H1 (cell line): Measurements from ENCODE around the gene RPS15. TPM values are rescaled to one million over a fixed set of nuclear protein-coding genes. Genes with fewer than 3 reads are reported as not detected.

Experiments used
- CTCF ChIA-PET: fragments of 300-600 bp; sonication (Branson Sonifier 250); formaldehyde crosslinking; loops from one replicate; lab custom pipeline; 2021; ENCODE audit not compliant: partially characterized antibody; lab: Charles Lee
- POLR2A ChIA-PET: fragments of 300-600 bp; sonication (Branson Sonifier 250); formaldehyde crosslinking; loops from one replicate; lab custom pipeline; 2021; ENCODE audit warnings: inconsistent platforms; ENCODE audit not compliant: partially characterized antibody; lab: Charles Lee
- DNase-seq, 2 experiments: peaks; one replicate each; pipeline versions ENCODE4 v3.0.0 to v3.0.0-alpha.2; 2010 to 2022; ENCODE audit warnings: low spot score in 2 of 2, low read depth in 1 of 2, mixed read lengths in 1 of 2
- FAIRE-seq: peaks from 2 replicates; lab custom pipeline; 2011; peaks lifted over from hg19 to GRCh38; lab: Jason Lieb, UNC
- H2AFZ ChIP-seq: 2 replicates; pipeline ENCODE4 v1.8.1; 2012; ENCODE audit warnings: low read length, inconsistent platforms
- H2AK5ac ChIP-seq: 2 replicates; pipeline ENCODE4 v1.6.1; 2013; ENCODE audit warnings: low read depth, low read length
- H2BK120ac ChIP-seq: replicated peaks from 2 replicates; pipeline ENCODE3; 2013; ENCODE audit warnings: low read depth, low read length, inconsistent platforms
- H2BK12ac ChIP-seq: 2 replicates; pipeline ENCODE4 v1.6.1; 2013; ENCODE audit warnings: low read depth, low read length
- H2BK15ac ChIP-seq: 2 replicates; pipeline ENCODE4 v1.6.1; 2013; ENCODE audit warnings: low read length
- H2BK20ac ChIP-seq: 2 replicates; pipeline ENCODE4 v1.6.1; 2013; ENCODE audit warnings: low read length
- H2BK5ac ChIP-seq: 2 replicates; pipeline ENCODE4 v1.6.1; 2013; ENCODE audit warnings: low read depth, low read length
- H3K14ac ChIP-seq: 2 replicates; pipeline ENCODE4 v1.6.1; 2013; ENCODE audit warnings: inconsistent platforms; ENCODE audit not compliant: insufficient read length
- H3K18ac ChIP-seq: 2 replicates; pipeline ENCODE4 v1.6.1; 2013; ENCODE audit warnings: low read length; ENCODE audit errors: extremely low read depth
- H3K23ac ChIP-seq: 2 replicates; pipeline ENCODE4 v1.6.1; 2013; ENCODE audit warnings: inconsistent platforms; ENCODE audit not compliant: insufficient read length
- H3K23me2 ChIP-seq: 2 replicates; pipeline ENCODE4 v1.6.1; 2013; ENCODE audit warnings: low read depth, low read length
- H3K27ac ChIP-seq: 2 replicates; pipeline ENCODE4 v1.6.1; 2011; ENCODE audit warnings: low read depth, low read length, inconsistent platforms
- H3K27me3 ChIP-seq, 4 experiments: replicated peaks in 1 of 4; 1 replicate in 1 of 4; 2 replicates in 3 of 4; pipeline versions ENCODE4 v1.6.1 to v1.8.1; 2011 to 2013; ENCODE audit warnings: low read length in 3 of 4, mild to moderate bottlenecking in 3 of 4, inconsistent platforms in 2 of 4, mixed read lengths in 2 of 4, moderate library complexity in 1 of 4; ENCODE audit not compliant: control insufficient read depth in 3 of 4, insufficient read depth in 3 of 4; ENCODE audit errors: extremely low read depth in 1 of 4
- H3K36me3 ChIP-seq, 4 experiments: 2 replicates each; pipeline versions ENCODE4 v1.6.1 to v1.8.1; 2011 to 2013; ENCODE audit warnings: mild to moderate bottlenecking in 4 of 4, low read length in 3 of 4, moderate library complexity in 2 of 4, control low read depth in 1 of 4, inconsistent platforms in 1 of 4; ENCODE audit not compliant: insufficient read depth in 4 of 4, control insufficient read depth in 2 of 4
- H3K4ac ChIP-seq: replicated peaks from 2 replicates; pipeline ENCODE3; 2013; ENCODE audit warnings: low read length, low read depth, mixed read lengths, inconsistent platforms; ENCODE audit not compliant: insufficient read length
- H3K4me1 ChIP-seq, 4 experiments: replicated peaks in 1 of 4; 1 replicate in 1 of 4; 2 replicates in 3 of 4; pipeline versions ENCODE4 v1.6.1 to v1.8.1; 2011 to 2013; ENCODE audit warnings: low read length in 3 of 4, inconsistent platforms in 2 of 4, mixed read lengths in 1 of 4; ENCODE audit not compliant: insufficient read depth in 4 of 4, control insufficient read depth in 3 of 4
- H3K4me2 ChIP-seq, 2 experiments: 2 replicates each; pipeline versions ENCODE4 v1.6.1 to v1.8.1; 2011 to 2013; ENCODE audit warnings: low read depth in 2 of 2, low read length in 2 of 2, control low read depth in 1 of 2, inconsistent platforms in 1 of 2, mild to moderate bottlenecking in 1 of 2; ENCODE audit not compliant: insufficient read depth in 1 of 2
- H3K4me3 ChIP-seq, 4 experiments: fragments of 200-600, 300-600 bp in 1 of 4; sonication (generic), shearing (Covaris generic), sonication (Bioruptor Twin) in 1 of 4; 2 replicates each; pipeline versions ENCODE4 v1.5.1 to v1.8.1; 2011 to 2016; ENCODE audit warnings: low read length in 4 of 4, low read depth in 3 of 4, control low read depth in 2 of 4, inconsistent platforms in 2 of 4, mild to moderate bottlenecking in 2 of 4, mixed read lengths in 1 of 4, moderate library complexity in 1 of 4; ENCODE audit not compliant: insufficient read depth in 2 of 4; ENCODE audit errors: extremely low read depth in 1 of 4
- H3K56ac ChIP-seq: replicated peaks from 2 replicates; pipeline ENCODE3; 2013; ENCODE audit warnings: low read depth, mild to moderate bottlenecking, mixed read lengths, low read length, inconsistent platforms; ENCODE audit not compliant: insufficient read length
- H3K79me1 ChIP-seq: 2 replicates; pipeline ENCODE4 v1.6.1; 2013; ENCODE audit warnings: low read depth, low read length, control low read depth
- H3K79me2 ChIP-seq, 2 experiments: 2 replicates each; pipeline versions ENCODE4 v1.6.1 to v1.8.1; 2012 to 2013; ENCODE audit warnings: low read length in 2 of 2, mild to moderate bottlenecking in 2 of 2, inconsistent platforms in 1 of 2; ENCODE audit not compliant: insufficient read depth in 2 of 2, control insufficient read depth in 1 of 2
- H3K9ac ChIP-seq, 4 experiments: replicated peaks in 1 of 4; 1 replicate in 1 of 4; 2 replicates in 3 of 4; pipeline versions ENCODE4 v1.6.1 to v1.8.1; 2011 to 2013; ENCODE audit warnings: low read depth in 3 of 4, low read length in 3 of 4, control low read depth in 2 of 4, mild to moderate bottlenecking in 2 of 4, moderate library complexity in 2 of 4, inconsistent platforms in 1 of 4; ENCODE audit errors: extremely low read depth in 1 of 4
- H3K9me3 ChIP-seq, 2 experiments: 2 replicates each; pipeline versions ENCODE4 v1.6.1 to v1.8.1; 2012 to 2013; ENCODE audit warnings: mild to moderate bottlenecking in 2 of 2, moderate library complexity in 2 of 2, control low read depth in 1 of 2, inconsistent platforms in 1 of 2, low read depth in 1 of 2, low read length in 1 of 2, mixed read lengths in 1 of 2; ENCODE audit not compliant: insufficient read depth in 2 of 2
- H4K20me1 ChIP-seq, 2 experiments: replicated peaks in 1 of 2; 2 replicates each; pipeline versions ENCODE3 to v1.8.1; 2011 to 2013; ENCODE audit warnings: inconsistent platforms in 2 of 2, low read length in 2 of 2, mild to moderate bottlenecking in 1 of 2; ENCODE audit not compliant: insufficient read depth in 2 of 2, control insufficient read depth in 1 of 2
- H4K5ac ChIP-seq: 2 replicates; pipeline ENCODE4 v1.6.1; 2013; ENCODE audit warnings: low read length, low read depth, mixed read lengths, inconsistent platforms; ENCODE audit not compliant: insufficient read length
- H4K8ac ChIP-seq: 2 replicates; pipeline ENCODE4 v1.8.0; 2013; ENCODE audit warnings: mild to moderate bottlenecking, moderate library complexity, low read length, inconsistent platforms; ENCODE audit not compliant: insufficient read depth; ENCODE audit errors: extremely low read depth
- H4K91ac ChIP-seq: replicated peaks from 2 replicates; pipeline ENCODE3; 2013; ENCODE audit warnings: low read length, mixed read lengths, inconsistent platforms; ENCODE audit not compliant: insufficient read length
- JUND ChIP-seq: IDR thresholded peaks from 2 replicates; pipeline ENCODE4 v1.6.1; 2011; ENCODE audit warnings: mild to moderate bottlenecking, improper control_type of control experiment, low read length
- NANOG ChIP-seq: IDR thresholded peaks from 2 replicates; pipeline ENCODE4 v1.6.1; 2011; ENCODE audit warnings: low read length, low read depth, mild to moderate bottlenecking, inconsistent platforms; ENCODE audit not compliant: insufficient read depth, poor library complexity, severe bottlenecking
- POLR2A ChIP-seq, 2 experiments: IDR thresholded peaks; 1 replicate in 1 of 2; 2 replicates in 1 of 2; pipeline ENCODE4 v1.6.1; 2011; ENCODE audit warnings: low read depth in 2 of 2, low read length in 2 of 2, mild to moderate bottlenecking in 2 of 2; ENCODE audit errors: control extremely low read depth in 1 of 2
- SP1 ChIP-seq: IDR thresholded peaks from 2 replicates; pipeline ENCODE4 v1.6.1; 2011; ENCODE audit warnings: low read depth, low read length
- SUZ12 ChIP-seq: fragments of 200-600 bp; sonication (generic); IDR thresholded peaks from 2 replicates; pipeline ENCODE4 v1.6.1; 2012; ENCODE audit warnings: mild to moderate bottlenecking, inconsistent platforms, low read length, moderate library complexity, mixed read lengths
- TAF1 ChIP-seq: IDR thresholded peaks from 2 replicates; pipeline ENCODE4 v1.6.1; 2011; ENCODE audit warnings: mild to moderate bottlenecking, low read depth, low read length
- TEAD4 ChIP-seq: IDR thresholded peaks from 2 replicates; pipeline ENCODE4 v1.6.1; 2012; ENCODE audit warnings: low read depth, low read length, inconsistent platforms, mixed read lengths
- USF2 ChIP-seq: IDR thresholded peaks from 2 replicates; pipeline ENCODE4 v1.6.1; 2011; ENCODE audit warnings: low read length, improper control_type of control experiment
- WGBS, 2 experiments: shearing (Covaris generic) in 1 of 2; methylation state at CpG; one replicate each; pipeline versions ENCODE4 v1.1.6 to v1.1.7; 2013 to 2015; ENCODE audit warnings: low lambda C conversion rate in 2 of 2, mixed read lengths in 2 of 2, inconsistent platforms in 1 of 2, low coverage in 1 of 2, missing lambda C conversion rate in 1 of 2; ENCODE audit not compliant: insufficient replicate concordance in 2 of 2, insufficient coverage in 1 of 2, insufficient read length in 1 of 2; ENCODE audit errors: extremely low coverage in 1 of 2, missing lambda C conversion rate in 1 of 2; 5-methylcytosine and 5-hydroxymethylcytosine counted together
- polyA plus RNA-seq, 7 experiments: library from polyadenylated mRNA; depleted of rRNA in 3 of 7; stranded (reverse) in 5 of 7; unstranded in 2 of 7; fragments of >200 nt in 5 of 7; fragments of 200-250 nt in 2 of 7; gene quantifications; 1 replicate in 5 of 7; 2 replicates in 1 of 7; 4 replicates in 1 of 7; pipeline versions ENCODE4 v1.2.1 to v1.2.3, GENCODE V29; 2011 to 2013; ENCODE audit warnings: missing spikeins in 2 of 7, mixed read lengths in 2 of 7
- total RNA-seq: library from RNA; stranded (reverse); fragmentation: NEBNext Ultra II Directional; extraction: Animal tissue kit (Norgen Biotek cat#: 25700); gene quantifications from 2 replicates; pipeline ENCODE4 v1.2.1, GENCODE V29; 2021
- TF ChIP-seq, protein P1 (sequence below): IDR thresholded peaks from 2 replicates; pipeline ENCODE4 v1.6.1; 2012; ENCODE audit warnings: inconsistent platforms

RPS15 gene
- total and polyA plus RNA-seq, 2 of the 8 experiments (the other 6 are each of a cell fraction or from before 2014, with no cell fraction given) = 1,562 to 3,890 TPM

- Histone ChIP-seq H3K79me2 (no peaks in the 10 kb centered on the region), H3K23me2 (peaks cover 4% of the 10 kb centered on the region; the same call in 1 of the 2 replicates), H3K4me2 (peak overlapping the region; percentile 49 to 55; a peak in 3 of 4 replicates), H3K27me3 (peaks cover 26 to 50% (median 47%) of the 10 kb centered on the region in 4 experiments), H2BK5ac (peak overlapping the region; percentile 73; the same call in 1 of the 2 replicates), H2BK20ac (peak overlapping the region; percentile 93), H4K8ac (peak overlapping the region; percentile 78), H3K4me1 (peaks cover 0 to 39% (median 29%) of the 10 kb centered on the region in 4 experiments; a peak in 6 of 7 replicates), H3K56ac (no peak overlapping the region), H4K5ac (no peak overlapping the region), H3K9ac (0 out of 7 replicates have a peak overlapping the region, but pooled peaks of 1 of the 4 experiments have one; percentile 29), H2BK15ac (peak overlapping the region; percentile 99; the same call in 1 of the 2 replicates), H4K20me1 (peaks cover 12 to 13% of the 10 kb centered on the region in 2 experiments), H2BK120ac (peak overlapping the region; percentile 96), H2AK5ac (peak overlapping the region; percentile 53; the same call in 1 of the 2 replicates), H4K91ac (peak overlapping the region; percentile 98), H3K14ac (no peak overlapping the region), H3K79me1 (no peaks in the 10 kb centered on the region), H2BK12ac (peak overlapping the region; percentile 85; the same call in 1 of the 2 replicates), H3K4ac (peak overlapping the region; percentile 89), H3K18ac (peak overlapping the region; percentile 87), H2AFZ (no peak overlapping the region), H3K27ac (no peak overlapping the region), H3K36me3 (no peaks in the 10 kb centered on the region), H3K9me3 (no peaks in the 10 kb centered on the region), H3K23ac (no peak overlapping the region), H3K4me3 (peak overlapping the region in 2 of 4 experiments; percentile 10 to 30; a peak in 3 of 8 replicates)
- FAIRE-seq (no peak), DNase-seq (no peak)
- WGBS, 2 experiments = 82% methylated on average over 20 of the region's 39 CpGs; no CpG with 5 or more reads in 1 of the 2 experiments
- POLR2A ChIA-PET = interaction anchor here (1.3 to 9.4 kb wide), 9 partner anchors 10 to 184 kb away, joined by 3 to 109 read pairs (median 7); partner anchors contain the start of genes CIRBP and REEP6
- CTCF ChIA-PET = interaction anchor here (0.7 to 6.9 kb wide), 5 partner anchors 9 to 387 kb away, joined by 3 to 54 read pairs (median 3); no protein-coding TSS in a partner anchor
- TF ChIP-seq NANOG (no peak), USF2 (no peak), SP1 (peak; percentile 38; the same call in 1 of the 2 replicates), TAF1 (0 out of 2 replicates have a peak, but pooled peaks have one; percentile 31), POLR2A (IDR thresholded peaks at IDR 0.05; ENCODE audit: control extremely low read depth in 1 of 2, low read depth in 2 of 2, low read length in 2 of 2) (no peak), JUND (no peak), TEAD4 (no peak), SUZ12 (no peak)
- TF ChIP-seq, protein P1, sequence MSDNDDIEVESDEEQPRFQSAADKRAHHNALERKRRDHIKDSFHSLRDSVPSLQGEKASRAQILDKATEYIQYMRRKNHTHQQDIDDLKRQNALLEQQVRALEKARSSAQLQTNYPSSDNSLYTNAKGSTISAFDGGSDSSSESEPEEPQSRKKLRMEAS = no peak
These were observed 14.0 kb downstream of the RPS15 start for GRCh38 chr19:1451916-1452801.
